Kidney (tissue), 14 donors: Measurements from ENCODE around the gene TNNI2. TPM values are rescaled to one million over a fixed set of nuclear protein-coding genes. Genes with fewer than 3 reads are reported as not detected.

ENCODE experiments used
- DNase-seq, 5 donors: peaks; one replicate each; pipeline ENCODE4 v3.0.0-alpha.2; 2013 to 2020
- FAIRE-seq: peaks from 2 replicates; lab custom pipeline; 2012; peaks lifted over from hg19 to GRCh38; lab: Jason Lieb, UNC
- H3K27ac ChIP-seq, 2 donors: one replicate each; pipeline ENCODE4 v1.7.0; 2013; ENCODE audit warnings: low read depth in 2 of 2, low read length in 2 of 2, inconsistent platforms in 1 of 2
- H3K27me3 ChIP-seq: one replicate; pipeline ENCODE4 v1.7.1; 2013; ENCODE audit warnings: low read length, inconsistent platforms; ENCODE audit not compliant: control insufficient read depth, insufficient read depth
- H3K36me3 ChIP-seq, 3 donors: one replicate each; pipeline versions ENCODE4 v1.7.0 to v1.7.1; 2013; ENCODE audit warnings: low read length in 3 of 3, control low read depth in 1 of 3, inconsistent platforms in 1 of 3; ENCODE audit not compliant: insufficient read depth in 3 of 3, control insufficient read depth in 2 of 3
- H3K4me1 ChIP-seq, 3 donors: one replicate each; pipeline versions ENCODE4 v1.7.0 to v1.7.1; 2013; ENCODE audit warnings: low read length in 3 of 3, inconsistent platforms in 1 of 3, low read depth in 1 of 3; ENCODE audit not compliant: control insufficient read depth in 2 of 3, insufficient read depth in 2 of 3
- H3K4me3 ChIP-seq, 3 donors: one replicate each; pipeline versions ENCODE4 v1.7.0 to v1.8.1; 2013; ENCODE audit warnings: low read length in 3 of 3, control low read depth in 1 of 3, inconsistent platforms in 1 of 3
- H3K9ac ChIP-seq, 3 donors: one replicate each; pipeline versions ENCODE4 v1.7.0 to v1.7.1; 2013; ENCODE audit warnings: low read length in 3 of 3, control low read depth in 1 of 3, inconsistent platforms in 1 of 3
- H3K9me3 ChIP-seq, 3 donors: one replicate each; pipeline versions ENCODE4 v1.7.0 to v1.7.1; 2013; ENCODE audit warnings: low read length in 3 of 3, control low read depth in 1 of 3, inconsistent platforms in 1 of 3; ENCODE audit not compliant: control insufficient read depth in 2 of 3, insufficient read depth in 1 of 3
- intact Hi-C: fragments of 100-400 bp; cut with DNase I; formaldehyde crosslinking; loops from one replicate; pipeline ENCODE4 v1.11.1; 2022
- polyA plus RNA-seq: library from polyadenylated mRNA; stranded (reverse); fragments of 350-450 nt; fragmentation: Illumina TruSeq; extraction: RNeasy Lipid Tissue Mini Kit (QIAGEN cat#74804); gene quantifications from one replicate; pipeline ENCODE4 v1.2.3, GENCODE V29; 2014; ENCODE audit warnings: low read depth, low replicate concordance; ENCODE audit not compliant: insufficient read depth
- total RNA-seq: library from RNA; stranded (reverse); fragmentation: NEBNext Ultra II Directional; extraction: Animal tissue kit (Norgen Biotek cat#: 25700); gene quantifications from one replicate; pipeline ENCODE4 v1.2.1, GENCODE V29; 2021
- TF ChIP-seq, protein P1 (sequence below): IDR thresholded peaks from 3 replicates; pipeline ENCODE4 v1.5.1; 2012; ENCODE audit warnings: mild to moderate bottlenecking, moderate library complexity, borderline replicate concordance; ENCODE audit not compliant: insufficient read depth; ENCODE audit errors: extremely low read depth
- donor health status: control.
- donor health status: control.
- donor health status: control.
- donor health status: control.
- donor health status: control.
- donor health status: DM: yes; HTN: yes; CAD: no.
- donor health status: Normal renal cell carcinoma (clear cell type).

TNNI2 gene
- total and polyA plus RNA-seq, 2 donors from 2014 or later: 1.3 TPM; not detected in 1

GRCh38 chr11:1838077-1838425 lies 730 bp upstream of the TNNI2 start:
- Histone ChIP-seq H3K4me3 (no peak overlapping the region), H3K27ac (no peak overlapping the region), H3K4me1 (peaks cover 0 to 8% (median 0%) of the 10 kb centered on the region in 3 donors), H3K9me3 (no peaks in the 10 kb centered on the region), H3K36me3 (no peaks in the 10 kb centered on the region), H3K27me3 (no peaks in the 10 kb centered on the region), H3K9ac (no peak overlapping the region)
- FAIRE-seq (no peak), DNase-seq (peak in 1 of 5 donors; percentile 38)
- TF ChIP-seq, protein P1, sequence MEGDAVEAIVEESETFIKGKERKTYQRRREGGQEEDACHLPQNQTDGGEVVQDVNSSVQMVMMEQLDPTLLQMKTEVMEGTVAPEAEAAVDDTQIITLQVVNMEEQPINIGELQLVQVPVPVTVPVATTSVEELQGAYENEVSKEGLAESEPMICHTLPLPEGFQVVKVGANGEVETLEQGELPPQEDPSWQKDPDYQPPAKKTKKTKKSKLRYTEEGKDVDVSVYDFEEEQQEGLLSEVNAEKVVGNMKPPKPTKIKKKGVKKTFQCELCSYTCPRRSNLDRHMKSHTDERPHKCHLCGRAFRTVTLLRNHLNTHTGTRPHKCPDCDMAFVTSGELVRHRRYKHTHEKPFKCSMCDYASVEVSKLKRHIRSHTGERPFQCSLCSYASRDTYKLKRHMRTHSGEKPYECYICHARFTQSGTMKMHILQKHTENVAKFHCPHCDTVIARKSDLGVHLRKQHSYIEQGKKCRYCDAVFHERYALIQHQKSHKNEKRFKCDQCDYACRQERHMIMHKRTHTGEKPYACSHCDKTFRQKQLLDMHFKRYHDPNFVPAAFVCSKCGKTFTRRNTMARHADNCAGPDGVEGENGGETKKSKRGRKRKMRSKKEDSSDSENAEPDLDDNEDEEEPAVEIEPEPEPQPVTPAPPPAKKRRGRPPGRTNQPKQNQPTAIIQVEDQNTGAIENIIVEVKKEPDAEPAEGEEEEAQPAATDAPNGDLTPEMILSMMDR: no peak
- intact Hi-C loops: loop anchor here (10.0 kb wide), 1 partner anchor 317 kb away; no protein-coding TSS in a partner anchor

DNA sequence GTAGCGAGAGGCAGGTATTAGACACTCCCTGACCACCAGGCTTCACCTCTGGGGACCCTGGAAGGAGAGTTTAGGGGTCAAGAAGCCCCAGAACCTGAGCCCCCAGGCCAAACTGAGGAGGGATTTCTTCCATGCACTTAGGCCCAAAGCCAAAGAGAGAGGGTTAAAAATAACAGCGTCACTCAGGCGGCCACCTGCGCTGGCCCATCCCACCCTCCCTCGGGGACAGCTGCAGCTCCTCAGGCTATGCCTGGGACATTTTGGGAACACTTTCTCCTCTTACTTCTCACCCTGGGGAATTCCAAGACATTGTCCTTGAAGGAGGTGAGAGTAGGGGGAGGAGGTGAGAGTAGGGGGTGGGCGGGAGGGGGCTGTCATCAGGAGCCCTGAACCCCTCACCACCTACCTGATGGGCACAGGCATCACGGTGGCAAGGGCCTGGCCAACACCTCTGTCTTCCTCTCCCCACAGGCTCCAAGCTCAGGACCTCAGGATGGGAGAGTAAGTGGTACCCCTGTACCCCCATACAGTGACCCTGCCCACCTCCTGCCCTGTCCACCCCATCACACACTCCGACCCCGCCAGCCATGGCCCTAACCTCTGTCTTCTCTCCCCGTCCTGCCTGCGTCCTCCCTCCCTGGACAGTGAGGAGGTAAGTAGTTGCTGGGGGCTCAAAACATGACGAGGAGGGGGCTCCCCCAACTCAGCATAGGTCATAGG lies 583 bp downstream of the TNNI2 start:
- peaks cover 0 to 11% (median 0%) of the 10 kb centered on the region in 3 donors for H3K4me1 ChIP-seq
- TF ChIP-seq, protein P1: no peak

DNA sequence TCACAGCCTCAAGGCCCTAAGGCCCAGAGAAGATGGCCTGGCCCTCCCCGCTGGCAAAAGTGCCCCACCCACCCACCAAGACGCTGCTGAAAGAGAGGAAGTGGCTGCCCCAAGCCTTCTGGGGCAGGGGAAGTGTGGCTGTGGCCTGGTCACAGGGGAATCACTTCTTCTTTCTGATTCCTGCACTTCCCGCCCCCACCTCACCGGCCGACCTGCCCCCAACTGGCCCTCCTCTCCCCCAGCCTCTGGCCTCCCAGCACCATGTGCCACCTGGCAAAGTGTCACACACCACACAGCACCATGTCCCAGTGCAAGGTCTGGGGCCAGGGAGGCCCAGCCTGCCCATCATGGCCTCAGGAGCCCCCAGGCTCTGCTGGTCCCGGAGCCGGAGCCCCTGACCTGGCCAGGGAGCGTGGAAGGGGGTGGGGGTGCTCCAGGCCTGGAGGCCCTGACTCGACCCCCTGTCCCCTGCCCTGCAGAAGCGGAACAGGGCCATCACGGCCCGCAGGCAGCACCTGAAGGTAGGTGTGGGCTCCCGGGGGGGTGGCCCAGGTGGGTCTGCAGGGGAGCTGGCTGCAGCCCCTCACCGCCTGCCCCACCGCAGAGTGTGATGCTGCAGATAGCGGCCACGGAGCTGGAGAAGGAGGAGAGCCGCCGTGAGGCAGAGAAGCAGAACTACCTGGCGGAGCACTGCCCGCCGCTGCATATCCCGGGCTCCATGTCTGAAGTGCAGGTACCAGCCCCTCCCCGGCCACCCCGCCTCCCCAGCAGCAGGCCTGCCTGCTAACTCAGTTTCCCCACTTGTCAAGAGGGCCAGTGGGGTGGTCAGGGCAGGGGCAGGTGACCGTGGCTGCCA lies 1.4 kb downstream of the TNNI2 start:
- no peak for FAIRE-seq
- H3K9ac ChIP-seq: no peak overlapping the region
- no peaks in the 10 kb centered on the region for H3K9me3 ChIP-seq
- DNase-seq: peak in 1 of 5 donors; percentile 82
- H3K27ac ChIP-seq: no peak overlapping the region
- no peak overlapping the region for H3K4me3 ChIP-seq
- no peaks in the 10 kb centered on the region for H3K36me3 ChIP-seq
- intact Hi-C loops: loop anchor here (10.0 kb wide), 1 partner anchor 315 kb away; no protein-coding TSS in a partner anchor
- peaks cover 2% of the 10 kb centered on the region for H3K27me3 ChIP-seq
- H3K4me1 ChIP-seq: peaks cover 2 to 10% (median 3%) of the 10 kb centered on the region in 3 donors
- TF ChIP-seq, protein P1: no peak

More for the DNA sequence above, 583 bp downstream of the TNNI2 start:
- Histone ChIP-seq H3K27me3 (no peaks in the 10 kb centered on the region), H3K4me3 (no peak overlapping the region), H3K9me3 (no peaks in the 10 kb centered on the region), H3K9ac (no peak overlapping the region), H3K36me3 (no peaks in the 10 kb centered on the region), H3K27ac (no peak overlapping the region)
- DNase-seq (no peak), FAIRE-seq (no peak)
- intact Hi-C loops: loop anchor here (10.0 kb wide), 1 partner anchor 315 kb away; no protein-coding TSS in a partner anchor
